IPS-18a (cell line): ENCODE data around the gene NR3C1.

Experiments
- H3K27ac ChIP-seq: one replicate; pipeline ENCODE4 v1.5.1; 2013; ENCODE audit warnings: low read length
- H3K27me3 ChIP-seq: one replicate; pipeline ENCODE4 v1.6.1; 2013; ENCODE audit warnings: mild to moderate bottlenecking, low read length; ENCODE audit not compliant: control insufficient read depth, insufficient read depth
- H3K36me3 ChIP-seq: one replicate; pipeline ENCODE4 v1.6.1; 2013; ENCODE audit warnings: low read depth, low read length; ENCODE audit not compliant: control insufficient read depth
- H3K4me1 ChIP-seq: one replicate; pipeline ENCODE4 v1.6.1; 2013; ENCODE audit warnings: low read depth, low read length; ENCODE audit not compliant: control insufficient read depth
- H3K4me3 ChIP-seq: one replicate; pipeline ENCODE4 v1.5.1; 2013; ENCODE audit warnings: low read length
- H3K9ac ChIP-seq: one replicate; pipeline ENCODE4 v1.6.1; 2013; ENCODE audit warnings: mild to moderate bottlenecking, low read length, moderate library complexity
- H3K9me3 ChIP-seq: one replicate; pipeline ENCODE4 v1.6.1; 2013; ENCODE audit warnings: low read depth, low read length; ENCODE audit not compliant: control insufficient read depth

NR3C1 gene

GRCh38 chr5:143418140-143418866 is 14.8 kb upstream of the NR3C1 start:
- no peak overlapping the region for H3K9ac ChIP-seq
- no peak overlapping the region for H3K27ac ChIP-seq
- H3K27me3 ChIP-seq: no peaks in the 10 kb centered on the region
- H3K4me1 ChIP-seq: no peaks in the 10 kb centered on the region
- no peak overlapping the region for H3K4me3 ChIP-seq
- no peaks in the 10 kb centered on the region for H3K9me3 ChIP-seq
- no peaks in the 10 kb centered on the region for H3K36me3 ChIP-seq

GRCh38 chr5:143417503-143418139 is 14.1 kb upstream of the NR3C1 start:
- no peak overlapping the region for H3K4me3 ChIP-seq
- H3K27ac ChIP-seq: no peak overlapping the region
- H3K9me3 ChIP-seq: no peaks in the 10 kb centered on the region

DNA sequence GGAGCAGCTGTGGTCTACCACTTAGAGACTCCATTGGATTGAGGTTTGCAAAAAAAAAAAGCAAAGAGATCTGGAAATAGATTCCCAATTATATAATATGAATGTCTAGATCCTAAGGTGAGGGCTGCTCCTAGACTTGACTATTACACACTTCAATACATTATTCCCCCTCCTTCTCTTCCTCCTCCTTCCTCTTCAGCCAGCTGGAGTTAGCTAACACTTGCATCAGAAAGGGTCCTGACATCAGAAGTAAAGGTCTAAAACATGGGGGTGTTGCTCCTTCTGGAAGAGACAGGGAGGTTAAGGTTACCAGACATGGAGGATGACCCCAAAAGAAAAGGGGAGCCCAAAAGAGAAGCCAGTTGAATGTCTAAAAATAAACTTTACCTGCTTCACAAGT is 12.9 kb upstream of the NR3C1 start:
- Histone ChIP-seq H3K36me3 (no peaks in the 10 kb centered on the region), H3K9me3 (no peaks in the 10 kb centered on the region), H3K27me3 (no peaks in the 10 kb centered on the region), H3K4me1 (peaks cover 6% of the 10 kb centered on the region), H3K4me3 (no peak overlapping the region), H3K27ac (no peak overlapping the region), H3K9ac (no peak overlapping the region)

More at GRCh38 chr5:143417503-143418139, 14.1 kb upstream of the NR3C1 start:
- H3K9ac ChIP-seq: no peak overlapping the region
- no peaks in the 10 kb centered on the region for H3K27me3 ChIP-seq
- H3K4me1 ChIP-seq: no peaks in the 10 kb centered on the region
- no peaks in the 10 kb centered on the region for H3K36me3 ChIP-seq

DNA sequence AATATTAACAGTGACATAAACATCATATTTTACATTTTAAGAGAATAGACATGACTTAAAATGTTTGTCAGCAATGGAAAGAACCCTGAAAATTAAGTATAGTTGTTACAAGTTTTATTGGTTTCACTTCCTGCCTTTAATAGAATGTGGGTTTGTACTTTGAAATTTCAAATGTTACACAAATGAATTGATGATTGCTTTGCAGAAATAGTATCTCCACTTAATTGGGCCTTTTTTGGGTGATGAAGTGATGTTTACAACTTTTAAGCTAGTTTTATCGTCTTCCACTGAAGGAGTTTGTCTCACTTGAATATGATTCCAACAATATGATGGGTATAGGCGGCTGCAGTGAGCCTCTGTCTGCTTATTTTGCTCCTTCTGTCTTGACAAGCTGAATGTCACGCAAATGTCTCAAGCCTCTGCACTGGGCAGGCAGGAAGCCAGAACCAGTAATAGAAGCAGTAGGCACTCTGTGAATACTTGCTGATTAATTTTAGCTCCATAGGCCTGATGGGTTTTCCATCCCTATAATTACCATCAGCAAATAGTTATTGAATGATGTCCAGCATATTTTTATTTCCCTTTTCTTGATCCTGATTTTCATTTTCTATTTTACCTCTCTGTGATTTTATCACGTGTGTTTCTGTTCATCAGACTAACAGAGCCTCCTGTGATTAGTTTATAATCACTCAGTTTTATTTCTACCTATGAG is 10.6 kb upstream of the NR3C1 start:
- Histone ChIP-seq H3K36me3 (no peaks in the 10 kb centered on the region), H3K27ac (no peak overlapping the region), H3K4me1 (peaks cover 6% of the 10 kb centered on the region), H3K27me3 (no peaks in the 10 kb centered on the region), H3K9me3 (no peaks in the 10 kb centered on the region), H3K9ac (no peak overlapping the region), H3K4me3 (no peak overlapping the region)

DNA sequence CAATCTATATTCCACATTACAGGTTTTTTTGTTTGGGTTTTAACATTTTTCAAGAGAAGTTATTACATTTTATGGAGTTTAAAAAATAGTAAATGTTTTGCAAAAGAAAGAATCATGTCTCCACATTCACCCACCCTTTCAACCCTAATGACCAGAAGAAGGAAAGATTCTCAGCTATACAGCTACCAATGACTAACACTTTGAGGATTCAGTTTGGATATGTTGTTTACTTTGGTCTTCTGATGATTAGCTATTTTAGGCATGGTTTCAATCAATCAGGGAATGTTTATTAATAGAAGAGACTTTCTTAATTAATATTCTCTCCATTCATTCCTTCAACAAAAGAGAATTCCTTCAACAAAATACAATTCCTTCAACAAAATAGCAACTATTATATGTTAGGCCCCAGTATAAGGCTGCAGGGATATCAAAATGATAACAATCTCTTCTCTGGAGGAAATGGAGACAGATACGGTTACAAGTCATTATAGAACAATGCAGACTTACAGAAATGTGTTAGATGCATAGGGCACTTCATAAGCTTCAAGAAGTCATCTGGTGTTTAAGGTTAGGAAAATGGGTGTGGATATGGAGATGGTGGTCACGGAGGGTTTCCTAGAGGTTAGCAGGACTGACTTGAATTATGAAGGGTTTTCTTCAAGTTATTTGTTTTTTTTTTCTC is 9.3 kb upstream of the NR3C1 start:
- H3K9ac ChIP-seq: no peak overlapping the region
- no peak overlapping the region for H3K27ac ChIP-seq

GRCh38 chr5:143409926-143410325 is 6.4 kb upstream of the NR3C1 start:
- Histone ChIP-seq H3K27ac (no peak overlapping the region), H3K9me3 (no peaks in the 10 kb centered on the region), H3K4me3 (no peak overlapping the region), H3K9ac (no peak overlapping the region), H3K4me1 (peaks cover 6% of the 10 kb centered on the region), H3K36me3 (no peaks in the 10 kb centered on the region), H3K27me3 (peaks cover 11% of the 10 kb centered on the region)

More for the DNA sequence above, 9.3 kb upstream of the NR3C1 start:
- Histone ChIP-seq H3K4me3 (no peak overlapping the region), H3K27me3 (peaks cover under 1% of the 10 kb centered on the region), H3K36me3 (no peaks in the 10 kb centered on the region), H3K9me3 (no peaks in the 10 kb centered on the region), H3K4me1 (peaks cover 6% of the 10 kb centered on the region)

DNA sequence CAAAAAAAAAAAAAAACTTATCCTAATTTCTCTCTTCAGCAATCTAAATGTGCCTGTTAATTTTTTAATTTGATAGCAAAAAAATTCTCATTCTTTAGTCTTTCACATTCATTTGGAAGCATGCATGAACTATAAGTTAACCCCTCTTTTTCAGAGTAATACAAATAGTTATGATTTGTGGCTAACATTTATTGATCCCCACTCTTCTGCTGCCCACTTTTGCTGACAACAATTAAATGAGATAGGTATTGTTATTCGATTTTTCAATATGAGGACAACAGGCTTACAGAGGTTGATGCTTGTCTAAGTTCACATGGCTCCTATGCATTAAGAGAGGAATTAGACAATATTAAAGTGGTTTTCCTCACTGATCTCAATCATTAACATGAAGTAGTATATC is 2.9 kb upstream of the NR3C1 start:
- peaks cover 25% of the 10 kb centered on the region for H3K27me3 ChIP-seq
- peaks cover 8% of the 10 kb centered on the region for H3K4me1 ChIP-seq
- H3K9me3 ChIP-seq: no peaks in the 10 kb centered on the region
- H3K27ac ChIP-seq: no peak overlapping the region
- H3K4me3 ChIP-seq: no peak overlapping the region
- no peak overlapping the region for H3K9ac ChIP-seq
- no peaks in the 10 kb centered on the region for H3K36me3 ChIP-seq

GRCh38 chr5:143405849-143406098 is 2.3 kb upstream of the NR3C1 start:
- peak overlapping the region; percentile 28 for H3K27ac ChIP-seq
- H3K9me3 ChIP-seq: no peaks in the 10 kb centered on the region
- peak overlapping the region; percentile 61 for H3K9ac ChIP-seq
- H3K4me1 ChIP-seq: peaks cover 8% of the 10 kb centered on the region
- H3K27me3 ChIP-seq: peaks cover 32% of the 10 kb centered on the region
- no peaks in the 10 kb centered on the region for H3K36me3 ChIP-seq
- peak overlapping the region; percentile 56 for H3K4me3 ChIP-seq

DNA sequence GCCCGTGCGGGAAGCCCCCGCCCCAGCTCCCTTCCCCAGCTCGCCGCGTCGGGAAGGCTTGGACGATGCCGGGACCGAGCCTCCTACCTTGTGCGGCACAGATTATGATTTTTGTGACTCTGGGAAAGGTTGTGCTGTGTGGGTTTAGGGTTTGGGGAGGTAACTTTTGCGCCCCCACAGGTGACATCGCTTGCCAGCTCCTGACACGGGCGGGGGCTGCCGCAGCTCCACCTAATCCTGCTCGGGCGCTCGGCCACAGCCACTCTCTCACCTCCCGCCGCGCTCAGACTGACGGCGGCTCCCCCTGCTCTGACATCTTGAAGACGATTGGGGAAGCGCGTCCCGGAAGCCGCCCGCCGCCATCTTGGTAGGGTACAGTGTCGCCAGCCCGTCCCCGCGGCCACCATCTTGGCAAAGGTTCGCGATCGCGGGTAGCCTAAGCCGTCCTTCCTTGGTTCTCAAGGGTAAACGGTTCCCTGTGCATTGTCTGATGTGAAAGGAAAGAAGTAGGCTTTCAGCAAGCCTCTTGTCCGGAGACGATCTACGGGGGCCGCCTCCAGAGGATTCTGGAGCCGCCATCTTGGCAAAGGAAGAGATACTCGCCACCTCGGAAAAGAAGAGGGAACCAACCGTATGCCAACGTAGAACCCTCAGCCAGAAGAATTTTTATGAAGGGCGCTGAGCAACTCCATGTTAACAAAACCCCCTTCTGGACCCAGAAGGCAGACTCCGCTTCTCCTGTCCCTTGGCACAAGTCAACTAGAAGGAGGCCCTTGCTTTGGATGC is 1.8 kb upstream of the NR3C1 start:
- Histone ChIP-seq H3K36me3 (no peaks in the 10 kb centered on the region), H3K9ac (peak overlapping the region; percentile 61), H3K9me3 (no peaks in the 10 kb centered on the region), H3K4me1 (peaks cover 10% of the 10 kb centered on the region), H3K27me3 (peaks cover 37% of the 10 kb centered on the region), H3K27ac (peak overlapping the region; percentile 28), H3K4me3 (peak overlapping the region; percentile 56)

GRCh38 chr5:143404416-143405062 is 1.1 kb upstream of the NR3C1 start:
- peaks cover 44% of the 10 kb centered on the region for H3K27me3 ChIP-seq
- peaks cover 14% of the 10 kb centered on the region for H3K4me1 ChIP-seq
- no peaks in the 10 kb centered on the region for H3K9me3 ChIP-seq
- no peak overlapping the region for H3K27ac ChIP-seq
- no peaks in the 10 kb centered on the region for H3K36me3 ChIP-seq
- peak overlapping the region; percentile 56 for H3K4me3 ChIP-seq
- peak overlapping the region; percentile 61 for H3K9ac ChIP-seq

DNA sequence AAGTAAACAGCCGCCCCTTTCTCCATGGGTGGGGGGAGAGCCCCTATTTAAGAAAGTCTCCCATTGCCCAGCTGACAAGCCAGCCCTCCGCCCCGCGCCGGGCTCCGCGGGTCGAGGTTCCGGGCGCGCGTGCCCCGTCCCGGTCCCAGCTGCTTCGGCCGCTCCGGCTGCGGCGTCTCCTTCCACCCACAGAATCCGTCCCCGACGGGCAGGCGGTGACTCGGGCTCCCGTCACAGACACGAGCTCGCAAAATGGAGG is 223 bp downstream of the NR3C1 start:
- no peaks in the 10 kb centered on the region for H3K36me3 ChIP-seq
- no peak overlapping the region for H3K9ac ChIP-seq
- no peak overlapping the region for H3K27ac ChIP-seq

More for the DNA sequence above, 223 bp downstream of the NR3C1 start:
- peak overlapping the region; percentile 56 for H3K4me3 ChIP-seq
- H3K4me1 ChIP-seq: peaks cover 25% of the 10 kb centered on the region
- H3K9me3 ChIP-seq: no peaks in the 10 kb centered on the region
- peaks cover 52% of the 10 kb centered on the region for H3K27me3 ChIP-seq
